GM18873 (cell line): ENCODE data around the gene EHMT1.

Source experiments
- ATAC-seq: cut with Tn5 transposase; IDR thresholded peaks from one replicate; pipeline ENCODE4 v1.9.1; 2021; ENCODE audit warnings: mild to moderate bottlenecking, moderate library complexity, moderate number of reproducible peaks; ENCODE audit not compliant: unreplicated experiment, low FRiP score

EHMT1 gene

GRCh38 chr9:137733429-137733828 lies 114.6 kb downstream of the EHMT1 start:
- ATAC-seq = no peak

GRCh38 chr9:137734181-137734580 lies 115.4 kb downstream of the EHMT1 start:
- ATAC-seq = no peak

GRCh38 chr9:137738182-137738696 lies 119.4 kb downstream of the EHMT1 start:
- ATAC-seq = peak; percentile 87

DNA sequence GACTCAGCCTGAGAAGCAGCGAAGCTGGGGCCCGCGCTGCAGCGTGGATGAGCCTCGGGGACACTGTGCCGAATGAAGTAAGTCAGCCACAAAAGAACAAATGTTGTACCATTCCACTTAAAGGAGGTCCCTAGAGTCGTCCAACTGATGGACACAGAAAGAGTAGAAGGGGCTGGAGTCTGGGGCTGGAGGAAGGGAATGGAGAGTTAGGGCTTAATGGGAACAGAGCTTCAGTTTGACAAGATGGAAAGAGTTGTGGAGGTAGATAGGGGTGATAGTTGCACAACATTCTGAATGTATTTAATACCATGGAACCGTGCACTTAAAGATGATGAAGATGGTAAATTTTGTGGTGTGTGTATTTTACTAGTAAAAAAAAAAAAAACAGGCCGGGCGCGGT lies 119.9 kb downstream of the EHMT1 start:
- ATAC-seq = no peak

DNA sequence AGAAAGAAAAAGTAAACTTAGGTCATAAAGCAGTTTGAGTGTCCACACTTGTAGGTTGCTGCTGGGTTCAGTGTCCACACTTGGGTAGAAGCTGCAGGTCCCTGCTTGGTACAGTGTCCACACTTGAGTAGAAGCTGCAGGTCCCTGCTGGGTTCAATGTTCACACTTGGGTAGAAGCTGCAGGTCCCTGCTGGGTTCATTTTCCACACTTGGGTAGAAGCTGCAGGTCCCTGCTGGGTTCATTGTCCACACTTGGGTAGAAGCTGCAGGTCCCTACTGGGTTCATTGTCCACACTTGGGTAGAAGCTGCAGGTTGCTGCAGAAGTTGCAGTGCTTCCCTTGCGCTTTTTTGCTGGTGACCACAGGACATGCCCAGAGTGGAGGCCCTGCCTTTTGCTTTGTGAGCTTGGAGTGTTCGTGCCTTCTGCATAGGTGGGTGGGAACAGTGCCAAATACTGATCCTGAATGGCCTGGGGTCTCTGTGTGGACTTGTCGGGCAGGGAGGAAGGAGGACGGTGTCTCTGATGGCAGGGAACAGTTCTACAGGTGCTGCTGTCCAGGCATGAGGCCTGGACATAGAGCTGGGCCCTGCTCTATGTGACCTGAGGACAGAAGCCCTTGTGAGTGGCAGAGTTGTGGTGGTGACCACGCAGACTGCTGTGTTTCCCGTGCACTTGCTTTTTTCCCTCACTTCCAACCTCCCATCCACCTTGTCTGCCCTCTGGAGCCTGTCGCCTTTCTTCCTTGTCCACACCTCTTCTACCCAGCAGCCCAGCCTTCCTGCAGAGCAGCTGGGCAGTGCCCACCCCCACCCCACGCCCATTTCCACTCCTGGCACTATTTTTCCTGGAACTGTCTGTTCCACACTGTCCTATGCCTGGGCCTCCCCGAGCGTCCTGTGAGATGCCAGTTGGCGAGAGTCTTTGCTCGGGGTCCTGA lies 120.8 kb downstream of the EHMT1 start:
- ATAC-seq = no peak

DNA sequence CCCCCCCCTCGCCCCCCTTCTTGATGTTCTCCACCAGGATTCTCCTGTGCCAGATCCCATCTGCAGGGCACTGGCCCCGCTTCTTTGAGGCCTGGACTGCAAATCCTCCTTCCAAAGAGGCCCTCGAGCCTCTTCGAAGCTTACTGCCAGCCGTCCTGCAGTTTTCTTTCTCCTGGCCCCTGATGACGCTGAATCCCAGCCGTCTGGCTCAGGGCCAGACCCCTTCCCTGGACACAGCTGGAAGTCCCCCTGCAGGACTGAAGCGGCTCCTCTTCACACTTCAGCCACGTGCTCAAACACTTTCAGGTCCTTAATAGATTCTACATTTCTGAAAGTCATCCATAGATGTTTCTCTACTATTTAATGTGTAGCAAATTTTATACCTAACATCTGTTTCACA lies 121.5 kb downstream of the EHMT1 start:
- no peak for ATAC-seq

GRCh38 chr9:137741330-137741729 lies 122.5 kb downstream of the EHMT1 start:
- no peak for ATAC-seq

GRCh38 chr9:137742698-137743097 lies 123.9 kb downstream of the EHMT1 start:
- ATAC-seq = no peak

GRCh38 chr9:137743695-137744094 lies 124.9 kb downstream of the EHMT1 start:
- ATAC-seq = no peak

DNA sequence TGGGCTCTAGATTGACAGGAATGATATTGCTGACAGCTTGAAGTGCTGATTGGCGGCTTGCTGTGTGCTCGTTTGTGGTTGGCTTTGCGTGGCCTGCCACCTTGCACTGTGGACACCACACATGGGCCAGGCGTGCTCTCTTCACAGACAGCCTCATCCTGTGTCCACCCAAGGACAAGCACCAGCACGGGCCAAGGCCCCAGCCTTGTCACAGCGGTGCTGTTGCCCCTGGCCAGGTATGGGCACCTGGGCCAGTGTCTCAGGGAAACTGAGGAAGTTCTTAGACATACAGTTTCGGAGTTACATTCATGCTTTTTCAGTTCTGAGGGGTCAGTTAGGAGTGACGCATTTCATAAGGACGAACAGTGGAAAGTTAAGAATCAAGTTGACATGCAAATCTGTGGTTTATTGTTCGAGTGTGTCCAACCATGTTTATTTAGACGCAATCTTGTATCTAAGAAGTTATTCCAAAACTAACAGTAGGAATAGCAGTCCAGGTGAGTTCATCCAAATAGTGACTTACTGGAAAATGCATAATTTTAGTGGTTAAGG lies 125.9 kb downstream of the EHMT1 start:
- ATAC-seq = no peak

DNA sequence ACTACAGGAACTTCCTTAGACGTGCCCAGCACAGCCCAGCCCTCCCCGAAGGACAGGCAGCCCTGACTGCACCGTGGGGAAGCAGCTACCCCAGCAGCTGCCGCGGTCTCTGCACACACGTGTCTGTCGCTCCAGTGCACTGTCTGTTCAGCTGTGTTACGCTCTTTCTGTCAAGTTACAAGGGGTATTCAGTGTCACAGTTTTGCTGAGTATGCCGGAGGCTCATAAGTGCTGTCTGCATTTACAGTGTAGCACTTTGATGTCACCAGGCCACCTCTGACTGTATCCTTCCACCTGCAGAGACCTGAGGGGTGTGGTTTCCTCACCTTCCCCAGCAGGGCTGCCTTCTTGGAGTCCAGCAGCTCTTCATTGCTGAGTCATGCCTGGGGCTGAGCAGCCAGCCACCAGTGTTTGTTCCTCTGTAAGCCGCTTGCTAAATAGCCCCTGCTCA lies 126.8 kb downstream of the EHMT1 start:
- ATAC-seq = peak; percentile 40

GRCh38 chr9:137748311-137748710 lies 129.5 kb downstream of the EHMT1 start:
- ATAC-seq = no peak

GRCh38 chr9:137748741-137749140 lies 129.9 kb downstream of the EHMT1 start:
- ATAC-seq = no peak

GRCh38 chr9:137749511-137749910 lies 130.7 kb downstream of the EHMT1 start:
- no peak for ATAC-seq

- no peak for ATAC-seq
These were observed 131.2 kb downstream of the EHMT1 start for GRCh38 chr9:137750007-137750406.

DNA sequence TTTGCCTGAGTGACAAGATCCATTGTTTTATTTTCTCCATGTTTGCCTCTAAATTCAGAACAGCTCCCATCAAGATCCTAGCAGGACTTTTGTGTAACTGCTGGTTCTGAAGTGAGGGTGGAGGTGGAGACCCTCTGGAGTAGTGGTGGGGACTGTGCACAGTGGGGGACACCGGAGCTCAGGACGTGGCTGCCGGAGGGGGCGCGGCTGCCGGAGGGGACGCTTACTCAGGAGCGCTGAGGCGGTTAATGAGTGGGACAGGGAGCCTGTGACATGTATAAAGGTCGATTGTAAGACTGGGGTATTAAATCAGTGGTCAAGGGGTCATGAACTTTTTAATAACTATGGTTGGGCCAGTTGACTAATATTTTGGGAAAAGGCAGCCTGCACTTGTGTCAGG lies 131.8 kb downstream of the EHMT1 start:
- ATAC-seq = no peak

DNA sequence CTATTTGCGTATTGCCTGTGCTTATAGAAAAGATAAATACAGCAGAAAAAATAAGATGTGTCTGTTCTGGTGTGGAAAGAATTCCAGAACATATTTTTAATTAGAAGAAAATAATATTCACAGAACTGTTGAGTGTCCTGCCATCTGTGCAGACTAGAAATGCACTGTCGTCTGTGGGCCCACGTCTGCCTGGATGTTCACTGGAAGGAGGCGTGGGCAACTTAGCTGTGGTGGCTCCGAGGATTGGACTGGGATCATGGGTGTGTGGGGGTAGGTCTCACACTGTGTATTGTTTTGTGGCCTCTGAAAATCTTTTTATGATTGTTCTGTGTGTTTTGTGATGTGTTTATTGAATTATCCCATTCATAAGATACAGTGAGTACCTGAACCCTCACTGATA lies 132.8 kb downstream of the EHMT1 start:
- no peak for ATAC-seq

DNA sequence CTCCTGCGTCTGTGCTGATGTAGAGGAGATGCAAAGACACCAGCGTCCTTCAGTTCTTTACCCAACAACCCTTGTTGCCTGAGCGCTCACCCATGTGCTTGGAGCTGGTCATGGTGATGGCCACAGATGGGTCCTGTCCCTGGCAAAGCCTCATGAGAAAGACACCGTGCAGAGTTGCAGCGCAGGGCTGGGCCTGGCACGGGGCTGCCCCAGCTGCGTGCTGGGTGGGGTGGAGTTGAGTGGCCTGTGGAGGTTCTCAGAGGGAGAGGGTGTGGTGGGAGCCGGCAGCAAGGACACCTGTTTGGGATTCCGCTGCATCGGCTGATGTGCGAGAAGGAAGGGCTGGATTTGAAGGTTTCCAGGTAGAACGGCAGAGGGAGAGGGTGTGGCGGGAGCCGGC lies 133.6 kb downstream of the EHMT1 start:
- no peak for ATAC-seq

- no peak for ATAC-seq
These were observed 134.5 kb downstream of the EHMT1 start for GRCh38 chr9:137753192-137753765.

GRCh38 chr9:137755261-137755927 lies 136.6 kb downstream of the EHMT1 start:
- no peak for ATAC-seq
